HG03135 (cell line): ENCODE measurements around the gene C20orf144.
"Not testable (repeated sequence)": the region's sequence is repeated elsewhere in the genome, so short reads cannot be mapped to it uniquely, and the experiment has no call there.

Source experiments
- ATAC-seq: cut with Tn5 transposase; IDR thresholded peaks from one replicate; pipeline ENCODE4 v1.9.1; 2021; ENCODE audit warnings: mild to moderate bottlenecking, moderate library complexity; ENCODE audit not compliant: unreplicated experiment

The C20orf144 gene

DNA sequence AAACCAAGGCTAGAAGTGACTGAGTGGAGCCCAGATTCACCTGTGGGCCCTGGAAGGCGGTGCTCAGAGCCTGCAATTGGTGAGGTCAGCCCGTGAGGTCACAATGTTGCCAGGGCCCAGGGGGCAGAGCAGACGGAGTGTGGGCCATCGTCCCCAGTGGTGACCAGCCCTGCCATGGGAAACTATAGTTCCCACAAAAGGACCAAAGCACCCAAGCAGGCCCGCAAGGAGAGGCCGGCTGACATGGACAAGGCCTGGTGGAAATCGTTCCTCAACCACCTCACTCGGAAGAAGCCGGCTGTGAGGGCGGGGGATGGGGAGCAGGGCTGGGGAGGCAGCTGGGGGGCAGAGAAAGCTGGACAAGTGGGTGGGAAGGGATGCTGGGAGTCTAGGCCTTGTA, at the start of gene C20orf144:
Gene C20orf144 (plus strand): TSS at position 156 of the 400 bp plus-strand sequence. CDS start 19 bp downstream, at position 175.
- no peak for ATAC-seq

DNA sequence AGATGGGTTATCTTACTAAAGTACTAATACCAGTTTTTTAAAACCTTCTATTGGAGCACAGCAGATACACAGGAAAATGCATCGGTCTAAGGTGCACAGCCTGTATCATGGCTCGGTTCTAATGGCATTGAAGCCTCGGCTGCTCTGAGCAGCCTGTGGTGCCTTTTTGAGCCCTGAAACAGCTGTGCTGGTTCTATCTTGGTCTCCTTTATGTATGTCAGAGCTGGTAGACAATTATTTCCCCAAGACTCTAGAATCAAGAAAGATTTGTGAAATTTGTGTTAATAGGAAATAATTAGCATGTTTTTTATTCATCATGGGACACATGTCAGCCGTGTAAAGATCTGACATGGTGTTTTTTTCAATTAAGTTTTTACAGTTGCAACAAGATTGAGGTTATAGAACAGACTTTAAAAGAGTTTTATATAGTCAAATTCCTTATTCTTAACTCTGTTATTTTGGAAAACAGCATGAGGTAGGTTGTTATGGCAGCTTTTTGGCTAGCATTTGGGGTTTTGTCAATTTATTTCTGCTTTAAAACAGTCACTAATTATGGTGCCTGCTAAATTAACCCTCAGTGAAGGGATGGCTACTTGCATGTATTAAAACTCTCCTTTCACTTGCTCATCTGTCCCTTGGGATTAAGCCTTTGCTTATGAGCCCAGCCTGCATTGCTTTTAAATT, 40.3 kb upstream of the C20orf144 start:
- no peak for ATAC-seq

DNA sequence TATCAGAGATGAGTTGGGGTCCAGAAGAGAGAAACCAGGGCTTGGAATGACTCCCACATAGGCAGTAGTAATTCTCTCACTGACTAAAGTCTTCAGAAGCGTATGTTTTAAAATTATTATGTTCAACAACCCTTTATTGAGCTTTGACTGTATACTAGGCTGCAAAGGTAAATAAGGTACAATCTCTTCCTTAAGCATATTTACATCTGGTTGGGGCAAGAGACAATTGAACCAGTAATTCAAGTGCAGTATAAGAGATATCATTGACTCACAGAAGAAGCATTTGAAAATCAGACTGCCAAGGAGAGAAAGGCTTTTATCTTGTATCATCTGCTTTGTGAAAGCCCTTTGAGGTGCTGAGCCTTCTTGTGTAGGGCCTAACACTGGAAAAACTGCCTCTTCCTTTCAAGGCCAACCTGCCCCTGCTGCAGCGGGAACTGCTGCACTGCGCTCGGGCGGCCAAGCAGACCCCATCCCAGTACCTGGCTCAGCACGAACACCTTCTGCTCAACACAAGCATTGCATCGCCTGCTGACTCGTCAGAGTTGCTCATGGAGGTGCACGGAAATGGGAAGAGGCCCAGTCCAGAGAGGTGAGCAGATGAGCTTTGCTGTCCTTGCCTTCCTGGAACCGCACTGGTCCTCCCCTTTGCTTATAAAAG, 39.3 kb upstream of the C20orf144 start:
- ATAC-seq, result no peak

DNA sequence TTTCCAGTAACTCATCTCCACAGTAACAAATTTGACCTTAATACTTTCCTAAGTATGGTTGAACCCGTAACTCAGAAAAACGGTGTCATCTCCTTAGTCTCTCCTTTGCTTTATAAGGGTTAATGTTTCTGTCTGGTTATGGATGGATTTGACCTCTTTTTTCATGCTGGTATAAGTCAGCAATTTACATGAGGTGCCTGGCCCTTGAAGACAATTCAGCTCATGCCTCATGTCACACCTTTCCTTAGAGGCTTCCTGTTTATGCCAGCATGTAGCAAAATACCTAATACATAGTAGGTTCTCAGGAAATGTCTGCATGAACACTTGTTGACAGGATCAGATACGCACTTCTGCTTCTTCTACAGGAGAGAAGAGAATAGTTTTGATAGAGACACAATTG, 37.7 kb upstream of the C20orf144 start:
- no peak for ATAC-seq

DNA sequence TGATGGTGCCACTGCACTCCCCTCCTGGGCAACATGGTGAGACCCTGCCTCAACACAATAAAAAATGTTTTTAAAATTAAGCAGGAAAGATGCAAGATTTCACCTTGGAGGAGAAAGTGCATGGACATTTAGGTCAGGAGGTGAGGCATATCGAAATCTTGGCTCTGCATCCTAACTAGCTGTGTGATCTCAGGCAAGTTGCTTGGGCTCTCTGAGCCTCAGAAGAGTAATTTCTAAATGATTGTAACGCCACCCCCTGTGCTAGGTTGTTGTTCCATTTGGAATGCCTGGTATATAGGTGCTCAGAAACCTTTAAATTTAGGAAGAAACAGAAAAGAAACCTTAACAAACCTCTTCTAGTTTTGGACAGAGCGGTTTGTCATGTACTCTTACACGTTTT, 35.9 kb upstream of the C20orf144 start:
- no peak for ATAC-seq

DNA sequence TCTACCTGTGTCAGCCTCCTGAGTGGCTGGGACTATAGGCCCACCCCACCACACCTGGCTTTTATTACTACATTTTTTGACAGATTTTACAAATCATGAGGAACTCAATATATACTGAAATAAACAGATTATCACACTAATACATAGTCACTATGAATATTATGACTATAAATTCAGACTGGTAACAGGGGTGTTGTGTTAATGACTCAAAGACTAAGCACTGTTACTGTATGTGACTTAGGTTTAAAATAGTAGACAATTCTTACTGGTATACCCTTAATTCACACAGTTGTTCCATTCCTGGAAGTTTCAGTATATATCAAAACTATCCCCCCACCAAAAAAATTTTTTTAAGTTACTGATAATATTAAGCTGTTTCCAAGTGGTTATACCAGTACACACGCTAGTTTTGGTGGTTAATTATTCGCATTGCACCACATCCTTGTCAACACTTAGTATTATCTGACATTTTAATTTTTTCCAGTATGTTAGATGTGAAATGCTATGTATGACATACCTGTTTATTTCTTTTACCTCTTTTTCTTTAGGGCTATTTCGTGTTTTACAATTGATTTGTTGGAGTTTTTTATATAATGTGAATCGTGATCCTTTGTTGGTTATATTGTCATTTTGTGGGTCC, 34.4 kb upstream of the C20orf144 start:
- no peak for ATAC-seq

DNA sequence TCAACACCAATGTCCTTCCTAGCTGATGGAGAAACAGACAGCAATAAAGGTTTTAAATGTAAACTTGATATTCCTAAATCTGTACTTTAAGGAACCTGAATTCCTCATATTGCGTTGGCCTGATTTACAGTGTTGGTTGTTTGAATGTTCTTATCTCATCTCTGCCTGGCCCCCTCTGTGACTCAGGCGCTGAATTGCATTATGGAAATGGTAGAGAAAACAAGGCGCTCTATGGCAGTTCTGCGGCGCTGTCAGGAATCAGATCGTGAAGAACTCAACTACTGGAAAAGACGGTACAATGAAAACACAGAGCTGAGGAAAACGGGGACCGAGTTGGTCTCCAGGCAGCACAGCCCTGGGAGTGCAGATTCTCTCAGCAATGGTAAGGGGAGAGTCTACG, 32.6 kb upstream of the C20orf144 start:
- no peak for ATAC-seq

GRCh38 chr20:33629979-33630378, 32.1 kb upstream of the C20orf144 start:
- no peak for ATAC-seq

- no peak for ATAC-seq
Measured at GRCh38 chr20:33630507-33630906, 31.6 kb upstream of the C20orf144 start.

DNA sequence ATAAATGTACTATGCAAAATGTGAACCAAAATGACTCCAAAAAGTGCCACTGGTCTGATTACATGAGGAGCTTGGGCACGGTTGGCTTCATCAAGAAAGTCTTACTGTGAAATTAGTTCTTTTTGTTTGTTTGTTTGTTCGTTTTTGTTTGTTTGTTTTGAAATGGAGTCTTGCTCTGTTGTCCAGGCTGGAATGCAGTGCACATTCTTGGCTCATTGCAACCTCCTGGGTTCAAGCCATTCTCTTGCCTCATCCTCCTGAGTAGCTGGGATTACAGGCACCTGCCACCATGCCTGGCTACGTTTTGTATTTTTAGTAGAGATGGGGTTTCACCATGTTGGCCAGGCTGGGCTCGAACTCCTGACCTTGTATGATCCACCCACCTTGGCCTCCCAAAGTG, 30.2 kb upstream of the C20orf144 start:
- not testable (repeated sequence) for ATAC-seq

- no peak for ATAC-seq
Measured at GRCh38 chr20:33635341-33635740, 26.8 kb upstream of the C20orf144 start.

- ATAC-seq, result no peak
Measured at GRCh38 chr20:33636776-33637175, 25.4 kb upstream of the C20orf144 start.

DNA sequence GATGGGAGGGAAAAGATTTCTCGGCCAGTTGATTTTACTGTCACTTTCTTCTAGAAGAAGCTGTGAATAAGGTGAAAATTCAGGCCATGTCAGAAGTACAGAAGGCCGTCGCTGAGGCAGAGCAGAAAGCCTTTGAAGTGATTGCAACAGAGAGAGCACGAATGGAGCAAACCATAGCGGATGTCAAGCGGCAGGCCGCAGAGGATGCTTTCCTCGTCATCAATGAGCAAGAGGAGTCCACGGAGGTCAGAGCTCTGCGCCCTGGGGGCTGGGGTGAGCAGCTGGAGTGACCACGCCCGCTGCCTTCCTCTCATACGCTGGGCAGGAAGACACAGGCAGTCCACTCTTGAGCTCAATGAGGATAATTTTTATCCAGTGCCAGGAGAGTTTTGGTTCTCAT, 21.8 kb upstream of the C20orf144 start:
- no peak for ATAC-seq

GRCh38 chr20:33644313-33645071, 17.6 kb upstream of the C20orf144 start:
- ATAC-seq, result no peak

DNA sequence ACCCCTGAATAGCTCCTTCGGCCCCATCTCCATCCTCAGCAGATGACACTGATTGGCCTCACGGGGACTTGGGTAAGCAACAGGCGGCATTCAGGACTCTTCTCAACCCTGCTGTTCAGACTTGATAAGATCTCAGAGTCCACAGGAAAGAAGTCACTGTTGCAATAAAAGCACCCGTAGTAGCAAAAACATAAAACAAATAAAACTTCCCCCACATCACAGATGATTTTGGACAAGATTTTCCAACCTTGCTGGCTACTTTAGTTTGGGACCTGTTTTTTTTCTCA, 17.1 kb upstream of the C20orf144 start:
- no peak for ATAC-seq

- ATAC-seq, result no peak
Measured at GRCh38 chr20:33645396-33645795, 16.7 kb upstream of the C20orf144 start.

DNA sequence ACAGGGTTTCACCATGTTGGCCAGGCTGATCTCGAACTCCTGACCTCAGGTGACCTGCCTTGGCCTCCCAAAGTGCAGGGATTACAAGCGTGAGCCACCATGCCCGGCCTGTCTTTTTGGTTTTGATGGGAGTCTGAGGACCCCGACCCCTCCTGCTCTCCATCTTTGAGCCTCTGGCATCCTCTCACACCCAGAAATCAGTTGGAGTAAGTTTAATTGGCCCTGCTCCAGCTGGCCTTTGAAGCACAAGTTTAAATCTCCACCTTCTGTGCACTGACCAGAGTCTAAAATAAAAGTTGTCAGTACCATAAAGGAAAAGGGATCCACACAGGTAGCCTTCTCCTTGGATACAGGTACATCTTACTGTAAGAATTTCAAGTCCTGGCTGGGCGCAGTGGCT, 15.9 kb upstream of the C20orf144 start:
- no peak for ATAC-seq

- ATAC-seq, result not testable (repeated sequence)
Measured at GRCh38 chr20:33646959-33647602, 15.0 kb upstream of the C20orf144 start.

GRCh38 chr20:33647603-33648395, 14.3 kb upstream of the C20orf144 start:
- ATAC-seq, result no peak

- ATAC-seq, result no peak
Measured at GRCh38 chr20:33648396-33649004, 13.6 kb upstream of the C20orf144 start.
